Dendritic cell treated with granulocyte-macrophage colony-stimulating factor and Interleukin-4, amounts not matched to agents 40 ng/mL and 50 ng/mL, for 4 days (primary cell): ENCODE measurements around the gene IRF1.
"Not testable (repeated sequence)": the region's sequence is repeated elsewhere in the genome, so short reads cannot be mapped to it uniquely, and the experiment has no call there.

Experiments used
- H3K27ac Mint-ChIP-seq: one replicate; pipeline ENCODE4 v1.8.0; 2022; ENCODE audit warnings: mild to moderate bottlenecking, mixed read lengths
- H3K27me3 Mint-ChIP-seq: one replicate; pipeline ENCODE4 v1.8.0; 2022; ENCODE audit warnings: mild to moderate bottlenecking, mixed read lengths
- H3K36me3 Mint-ChIP-seq: one replicate; pipeline ENCODE4 v1.8.0; 2022; ENCODE audit warnings: low read depth, mixed read lengths
- H3K4me1 Mint-ChIP-seq: one replicate; pipeline ENCODE4 v1.8.0; 2022; ENCODE audit warnings: low read depth, mixed read lengths
- H3K4me3 Mint-ChIP-seq: one replicate; pipeline ENCODE4 v1.8.0; 2022; ENCODE audit warnings: mild to moderate bottlenecking, moderate library complexity, mixed read lengths
- H3K9me3 Mint-ChIP-seq: one replicate; pipeline ENCODE4 v1.8.0; 2022; ENCODE audit warnings: mixed read lengths
- intact Hi-C: fragments of 100-400 bp; cut with micrococcal nuclease; formaldehyde crosslinking; loops from one replicate; pipeline ENCODE4 v1.15.0; 2022

Gene IRF1, protein sequence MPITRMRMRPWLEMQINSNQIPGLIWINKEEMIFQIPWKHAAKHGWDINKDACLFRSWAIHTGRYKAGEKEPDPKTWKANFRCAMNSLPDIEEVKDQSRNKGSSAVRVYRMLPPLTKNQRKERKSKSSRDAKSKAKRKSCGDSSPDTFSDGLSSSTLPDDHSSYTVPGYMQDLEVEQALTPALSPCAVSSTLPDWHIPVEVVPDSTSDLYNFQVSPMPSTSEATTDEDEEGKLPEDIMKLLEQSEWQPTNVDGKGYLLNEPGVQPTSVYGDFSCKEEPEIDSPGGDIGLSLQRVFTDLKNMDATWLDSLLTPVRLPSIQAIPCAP

GRCh38 chr5:132490484-132491367 lies at the start of gene IRF1:
Gene IRF1, minus strand, starts transcription at chr5:132490773. Its CDS starts 1,295 bp downstream, at chr5:132489478.
- Mint-ChIP-seq H3K9me3 (no peaks in the 10 kb centered on the region), H3K27ac (peak within 1 kb of the TSS; percentile 97), H3K27me3 (no peaks in the 10 kb centered on the region), H3K36me3 (peaks cover 48% of the 10 kb centered on the region), H3K4me1 (peaks cover 84% of the 10 kb centered on the region), H3K4me3 (peak within 1 kb of the TSS; percentile 96)
- intact Hi-C loops = no loop called here

- H3K27ac Mint-ChIP-seq = no peak overlapping the region
- H3K4me3 Mint-ChIP-seq = no peak overlapping the region
- H3K36me3 Mint-ChIP-seq = no peaks in the 10 kb centered on the region
- no peaks in the 10 kb centered on the region for H3K4me1 Mint-ChIP-seq
- H3K9me3 Mint-ChIP-seq = no peaks in the 10 kb centered on the region
- H3K27me3 Mint-ChIP-seq = peaks cover 2% of the 10 kb centered on the region
- intact Hi-C loops = no loop called here
These were observed 49.6 kb upstream of the IRF1 start for GRCh38 chr5:132540149-132540548.

DNA sequence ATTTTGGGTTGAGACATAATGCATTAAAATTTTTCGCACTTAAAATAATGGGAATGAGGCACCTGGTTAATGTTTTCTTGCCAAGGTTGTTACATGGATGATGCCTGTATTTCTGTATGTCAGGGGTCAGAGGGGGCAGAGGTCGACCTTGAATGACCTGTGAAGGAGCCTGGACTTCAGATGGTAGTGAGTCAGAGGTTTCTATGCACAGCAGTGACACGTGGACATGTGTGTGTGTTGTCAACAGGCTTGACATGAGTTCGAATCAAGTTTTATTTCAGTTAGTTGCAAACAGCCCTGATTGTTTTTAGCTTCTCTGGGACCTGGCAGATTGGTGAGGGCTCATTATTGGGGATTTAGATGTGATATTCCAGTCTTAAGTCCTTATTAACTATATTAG lies 49.1 kb upstream of the IRF1 start:
- Mint-ChIP-seq H3K9me3 (no peaks in the 10 kb centered on the region), H3K27ac (no peak overlapping the region), H3K4me1 (no peaks in the 10 kb centered on the region), H3K36me3 (no peaks in the 10 kb centered on the region), H3K27me3 (peaks cover 2% of the 10 kb centered on the region), H3K4me3 (no peak overlapping the region)
- intact Hi-C loops = no loop called here

- intact Hi-C loops = no loop called here
- Mint-ChIP-seq H3K4me3 (no peak overlapping the region), H3K27ac (no peak overlapping the region), H3K27me3 (peaks cover 23% of the 10 kb centered on the region), H3K36me3 (no peaks in the 10 kb centered on the region), H3K9me3 (no peaks in the 10 kb centered on the region), H3K4me1 (peaks cover 13% of the 10 kb centered on the region)
These were observed 40.4 kb upstream of the IRF1 start for GRCh38 chr5:132530946-132531345.

DNA sequence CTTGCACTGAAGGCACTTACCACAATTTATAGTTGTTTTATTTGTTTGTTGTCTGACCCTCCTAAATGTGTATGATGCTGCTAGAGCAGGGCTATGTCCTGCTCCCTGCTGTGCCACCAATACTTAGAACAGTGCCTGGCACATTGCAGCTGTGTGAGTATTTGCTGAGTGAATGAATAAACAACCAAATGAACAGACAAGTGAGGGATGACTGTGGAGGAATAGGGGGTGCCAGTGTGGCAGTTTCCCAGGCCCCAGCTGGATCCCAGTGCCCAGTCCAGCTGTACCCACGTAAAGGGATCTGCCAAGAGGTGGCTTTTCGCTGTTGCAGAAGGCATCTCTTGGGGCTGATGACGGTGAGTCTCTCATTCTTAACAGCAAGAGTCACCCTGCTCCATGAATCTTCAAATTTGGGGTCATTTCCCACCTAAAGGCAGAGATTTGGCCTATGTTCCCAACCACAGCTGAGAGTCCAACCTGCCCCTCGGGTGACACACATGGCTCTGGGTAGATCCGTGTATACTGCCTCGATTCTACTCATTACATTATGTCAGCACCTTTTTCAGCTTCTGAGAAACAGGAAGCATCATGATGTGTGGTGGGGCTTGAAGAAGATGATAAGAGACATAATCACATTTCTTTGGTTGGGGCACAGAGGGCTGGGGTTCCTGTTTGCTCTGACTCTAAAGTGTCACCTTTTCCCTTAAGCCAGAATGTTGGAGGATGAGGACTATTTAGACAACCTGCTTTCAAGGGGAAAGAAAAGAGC lies 38.5 kb upstream of the IRF1 start:
- intact Hi-C loops = loop anchor here (10.0 kb wide), 1 partner anchor 186 kb away; no protein-coding TSS in a partner anchor
- H3K36me3 Mint-ChIP-seq = no peaks in the 10 kb centered on the region
- no peaks in the 10 kb centered on the region for H3K9me3 Mint-ChIP-seq
- H3K4me3 Mint-ChIP-seq = no peak overlapping the region
- H3K27me3 Mint-ChIP-seq = peaks cover 29% of the 10 kb centered on the region
- no peak overlapping the region for H3K27ac Mint-ChIP-seq
- peaks cover 23% of the 10 kb centered on the region for H3K4me1 Mint-ChIP-seq

DNA sequence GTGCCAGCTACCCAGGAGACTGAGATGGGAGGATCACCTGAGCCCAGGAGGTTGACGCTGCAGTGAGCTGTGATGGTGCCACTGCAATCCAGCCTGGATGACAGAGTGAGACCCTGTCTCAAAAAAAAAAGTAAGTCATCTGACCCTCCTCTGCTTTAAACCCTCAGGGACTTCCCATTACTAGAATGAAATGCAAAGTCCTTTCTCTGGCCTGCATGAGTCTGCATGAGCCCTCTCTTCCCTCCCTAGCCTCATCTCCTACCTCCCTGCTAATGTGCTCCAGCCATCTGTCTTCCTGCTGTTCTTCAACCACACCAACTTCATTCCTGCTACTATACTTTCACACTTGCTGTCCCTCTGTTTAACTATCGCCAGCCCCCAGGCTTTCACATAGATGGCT lies 37.4 kb upstream of the IRF1 start:
- intact Hi-C loops = loop anchor here (10.0 kb wide), 1 partner anchor 187 kb away; no protein-coding TSS in a partner anchor
- H3K4me3 Mint-ChIP-seq = no peak overlapping the region

GRCh38 chr5:132526974-132527564 lies 36.5 kb upstream of the IRF1 start:
- peaks cover 25% of the 10 kb centered on the region for H3K27me3 Mint-ChIP-seq
- H3K27ac Mint-ChIP-seq = no peak overlapping the region
- H3K4me1 Mint-ChIP-seq = peaks cover 23% of the 10 kb centered on the region
- H3K4me3 Mint-ChIP-seq = no peak overlapping the region
- intact Hi-C loops = loop anchor here (10.0 kb wide), 1 partner anchor 188 kb away; no protein-coding TSS in a partner anchor
- H3K36me3 Mint-ChIP-seq = no peaks in the 10 kb centered on the region
- H3K9me3 Mint-ChIP-seq = no peaks in the 10 kb centered on the region

More for the DNA sequence above, 37.4 kb upstream of the IRF1 start:
- peaks cover 23% of the 10 kb centered on the region for H3K4me1 Mint-ChIP-seq
- peaks cover 26% of the 10 kb centered on the region for H3K27me3 Mint-ChIP-seq
- H3K36me3 Mint-ChIP-seq = no peaks in the 10 kb centered on the region
- H3K9me3 Mint-ChIP-seq = no peaks in the 10 kb centered on the region
- no peak overlapping the region for H3K27ac Mint-ChIP-seq

- H3K4me1 Mint-ChIP-seq = peaks cover 23% of the 10 kb centered on the region
These were observed 35.9 kb upstream of the IRF1 start for GRCh38 chr5:132526290-132526973.

DNA sequence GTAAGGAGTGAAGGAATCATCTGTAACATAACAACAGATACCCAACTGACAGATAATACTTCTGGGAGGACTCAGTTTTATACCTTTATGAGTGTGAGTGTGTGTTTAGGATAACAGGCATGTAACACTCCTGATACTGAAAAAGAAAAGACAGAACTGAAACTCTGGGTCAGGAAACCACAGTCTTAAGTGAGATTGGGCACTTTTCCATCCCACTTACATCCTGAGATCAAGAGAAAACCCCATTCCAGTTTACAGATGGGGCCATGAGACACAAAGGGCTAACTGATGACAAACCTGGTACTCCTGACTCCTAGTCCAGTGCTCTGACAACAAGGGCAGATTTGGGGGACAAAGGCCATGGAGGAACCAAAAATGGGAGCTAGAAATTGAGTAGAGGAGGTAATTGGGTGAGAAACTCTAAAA lies 34.7 kb upstream of the IRF1 start:
- Mint-ChIP-seq H3K4me3 (no peak overlapping the region), H3K36me3 (no peaks in the 10 kb centered on the region), H3K27me3 (peaks cover 18% of the 10 kb centered on the region), H3K27ac (no peak overlapping the region), H3K4me1 (peaks cover 23% of the 10 kb centered on the region), H3K9me3 (no peaks in the 10 kb centered on the region)
- intact Hi-C loops = loop anchor here (10.0 kb wide), 1 partner anchor 189 kb away; no protein-coding TSS in a partner anchor

More at GRCh38 chr5:132526290-132526973, 35.9 kb upstream of the IRF1 start:
- Mint-ChIP-seq H3K27ac (no peak overlapping the region), H3K9me3 (no peaks in the 10 kb centered on the region), H3K27me3 (peaks cover 19% of the 10 kb centered on the region), H3K36me3 (no peaks in the 10 kb centered on the region), H3K4me3 (no peak overlapping the region)
- intact Hi-C loops = loop anchor here (10.0 kb wide), 1 partner anchor 188 kb away; no protein-coding TSS in a partner anchor

DNA sequence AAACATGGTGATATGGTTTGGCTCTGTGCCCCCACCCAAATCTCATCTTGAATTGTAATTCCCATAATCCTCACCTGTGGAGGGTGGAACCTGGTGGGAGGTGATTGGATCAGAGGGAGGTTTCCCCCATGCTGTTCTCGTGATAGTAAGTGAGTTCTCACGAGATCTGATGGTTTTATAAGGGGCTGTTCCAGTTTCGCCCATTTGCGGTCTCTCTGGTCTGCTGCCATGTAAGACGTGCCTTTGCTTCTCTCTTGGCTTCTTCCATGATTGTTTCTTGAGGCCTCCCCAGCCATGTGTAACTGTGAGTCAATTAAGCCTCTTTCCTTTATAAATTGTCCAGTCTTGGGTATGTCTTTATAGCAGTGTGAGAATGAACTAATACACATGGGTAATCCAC lies 34.3 kb upstream of the IRF1 start:
- intact Hi-C loops = loop anchor here (10.0 kb wide), 1 partner anchor 190 kb away; no protein-coding TSS in a partner anchor
- H3K27ac Mint-ChIP-seq = not testable (repeated sequence)

GRCh38 chr5:132522067-132522466 lies 31.5 kb upstream of the IRF1 start:
- H3K36me3 Mint-ChIP-seq, H3K9me3 Mint-ChIP-seq, H3K27ac Mint-ChIP-seq, H3K4me3 Mint-ChIP-seq: not testable (repeated sequence)
- Mint-ChIP-seq H3K27me3 (peaks cover 10% of the 10 kb centered on the region), H3K4me1 (peaks cover 19% of the 10 kb centered on the region)
- intact Hi-C loops = loop anchor here (10.0 kb wide), 1 partner anchor 193 kb away; no protein-coding TSS in a partner anchor

More for the DNA sequence above, 34.3 kb upstream of the IRF1 start:
- H3K4me3 Mint-ChIP-seq, H3K9me3 Mint-ChIP-seq, H3K36me3 Mint-ChIP-seq: not testable (repeated sequence)
- H3K4me1 Mint-ChIP-seq = peaks cover 23% of the 10 kb centered on the region
- H3K27me3 Mint-ChIP-seq = peaks cover 18% of the 10 kb centered on the region

DNA sequence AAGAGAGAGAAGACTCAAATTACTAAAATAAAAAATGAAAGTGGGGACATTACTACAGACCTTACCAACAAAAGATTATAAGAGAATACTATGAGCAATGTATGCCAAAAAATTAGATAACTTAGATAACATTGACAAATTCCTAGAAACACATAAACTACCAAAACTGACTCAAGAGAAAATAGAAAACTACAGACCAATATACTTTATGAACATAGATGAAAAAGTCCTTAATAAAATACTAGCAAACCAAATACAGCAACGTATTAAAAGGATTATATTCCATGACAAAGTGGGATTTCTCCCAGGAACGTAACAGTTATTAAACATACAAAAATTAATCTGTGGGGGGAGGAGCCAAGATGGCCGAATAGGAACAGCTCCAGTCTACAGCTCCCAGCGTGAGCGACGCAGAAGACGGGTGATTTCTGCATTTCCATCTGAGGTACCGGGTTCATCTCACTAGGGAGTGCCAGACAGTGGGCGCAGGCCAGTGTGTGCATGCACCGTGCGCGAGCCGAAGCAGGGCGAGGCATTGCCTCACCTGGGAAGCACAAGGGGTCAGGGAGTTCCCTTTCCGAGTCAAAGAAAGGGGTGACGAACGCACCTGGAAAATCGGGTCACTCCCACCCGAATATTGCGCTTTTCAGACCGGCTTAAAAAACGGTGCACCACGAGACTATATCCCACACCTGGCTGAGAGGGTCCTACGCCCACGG lies 23.2 kb upstream of the IRF1 start:
- H3K9me3 Mint-ChIP-seq, H3K27me3 Mint-ChIP-seq, H3K4me1 Mint-ChIP-seq, H3K36me3 Mint-ChIP-seq, H3K4me3 Mint-ChIP-seq, H3K27ac Mint-ChIP-seq, intact Hi-C loops: not testable (repeated sequence)
